Keratinocyte (primary cell): ENCODE results near the gene ANAPC5. TPM values are rescaled to one million over a fixed set of nuclear protein-coding genes. Genes with fewer than 3 reads are reported as not detected.

Source experiments
- DNase-seq: peaks from one replicate; pipeline ENCODE4 v3.0.0-alpha.2; 2011; ENCODE audit warnings: low read depth, missing footprints, low spot score
- FAIRE-seq: peaks from 2 replicates; lab custom pipeline; 2011; peaks lifted over from hg19 to GRCh38; lab: Jason Lieb, UNC
- H2AFZ ChIP-seq: 2 replicates; pipeline ENCODE4 v1.6.0; 2012; ENCODE audit warnings: low read length, control low read depth, inconsistent platforms; ENCODE audit not compliant: control insufficient read depth
- H3K27ac ChIP-seq: 2 replicates; pipeline ENCODE4 v1.5.1; 2011; ENCODE audit warnings: low read length; ENCODE audit not compliant: control insufficient read depth, insufficient read depth
- H3K27me3 ChIP-seq: 3 replicates; pipeline ENCODE4 v1.6.0; 2011; ENCODE audit warnings: low read length; ENCODE audit not compliant: control insufficient read depth, insufficient read depth; ENCODE audit errors: extremely low read depth
- H3K36me3 ChIP-seq, 2 experiments: 2 replicates in 1 of 2; 3 replicates in 1 of 2; pipeline ENCODE4 v1.5.1; 2011; ENCODE audit warnings: low read length in 2 of 2, mild to moderate bottlenecking in 1 of 2; ENCODE audit not compliant: control insufficient read depth in 2 of 2, insufficient read depth in 2 of 2; ENCODE audit errors: extremely low read depth in 1 of 2
- H3K4me1 ChIP-seq: 3 replicates; pipeline ENCODE4 v1.5.1; 2011; ENCODE audit warnings: low read length; ENCODE audit not compliant: control insufficient read depth, insufficient read depth; ENCODE audit errors: extremely low read depth
- H3K4me2 ChIP-seq: 3 replicates; pipeline ENCODE4 v1.6.0; 2011; ENCODE audit warnings: low read depth, low read length; ENCODE audit not compliant: control insufficient read depth, insufficient read depth; ENCODE audit errors: extremely low read depth
- H3K4me3 ChIP-seq, 3 experiments: fragments of 200-600 bp in 1 of 3; sonication (generic) in 1 of 3; 2 replicates in 2 of 3; 3 replicates in 1 of 3; pipeline ENCODE4 v1.5.1; 2011 to 2016; ENCODE audit warnings: low read length in 3 of 3, mild to moderate bottlenecking in 3 of 3, control low read depth in 2 of 3, inconsistent platforms in 1 of 3, low read depth in 1 of 3, mixed read lengths in 1 of 3, mixed run types in 1 of 3, moderate library complexity in 1 of 3; ENCODE audit not compliant: control insufficient read depth in 2 of 3, insufficient read depth in 2 of 3; ENCODE audit errors: extremely low read depth in 1 of 3
- H3K79me2 ChIP-seq: 2 replicates; pipeline ENCODE4 v1.6.0; 2012; ENCODE audit warnings: low read length; ENCODE audit not compliant: control insufficient read depth, insufficient read depth
- H3K9ac ChIP-seq: 3 replicates; pipeline ENCODE4 v1.6.0; 2011; ENCODE audit warnings: low read length; ENCODE audit not compliant: control insufficient read depth, insufficient read depth; ENCODE audit errors: extremely low read depth
- H3K9me1 ChIP-seq: 3 replicates; pipeline ENCODE4 v1.6.0; 2011; ENCODE audit warnings: low read length; ENCODE audit not compliant: control insufficient read depth, insufficient read depth; ENCODE audit errors: extremely low read depth
- H3K9me3 ChIP-seq: 2 replicates; pipeline ENCODE4 v1.5.1; 2012; ENCODE audit warnings: low read depth, low read length; ENCODE audit not compliant: control insufficient read depth
- H4K20me1 ChIP-seq: 3 replicates; pipeline ENCODE4 v1.6.0; 2011; ENCODE audit warnings: low read length; ENCODE audit not compliant: control insufficient read depth, insufficient read depth; ENCODE audit errors: extremely low read depth
- EZH2 ChIP-seq: IDR thresholded peaks from one replicate; pipeline ENCODE4 v1.6.1; 2012; ENCODE audit warnings: inconsistent platforms, mild to moderate bottlenecking, low read length, moderate library complexity
- dilution Hi-C: fragments of 300-500 bp; cut with MboI; formaldehyde crosslinking; loops from one replicate; pipeline ENCODE4 v1.7.0; 2020; ENCODE audit warnings: low sequenced_read_pairs; ENCODE audit not compliant: extremely low pct_ligation_motif_present
- polyA plus RNA-seq, 5 experiments: library from polyadenylated mRNA; depleted of rRNA in 3 of 5; stranded (reverse) in 3 of 5; stranded (forward) in 1 of 5; unstranded in 1 of 5; fragments of >200 nt; gene quantifications; 1 replicate in 1 of 5; 2 replicates in 3 of 5; 3 replicates in 1 of 5; pipeline versions ENCODE4 v1.2.1 to v1.2.3, GENCODE V29; 2011 to 2012; ENCODE audit warnings: missing spikeins in 2 of 5, low read depth in 1 of 5, low replicate concordance in 1 of 5
- TF ChIP-seq, protein P1 (sequence below), 3 experiments: IDR thresholded peaks in 1 of 3; conservative IDR thresholded peaks in 1 of 3; optimal IDR thresholded peaks in 1 of 3; 2 replicates in 2 of 3; 3 replicates in 1 of 3; pipeline versions ENCODE3 to v1.5.1; 2011; ENCODE audit warnings: low read length in 3 of 3, mild to moderate bottlenecking in 3 of 3, moderate library complexity in 2 of 3, control low read depth in 1 of 3, inconsistent platforms in 1 of 3; ENCODE audit not compliant: insufficient read depth in 2 of 3; ENCODE audit errors: extremely low read depth in 1 of 3

Gene ANAPC5
- polyA plus RNA-seq, 1 donor (not counting 4 experiments of a cell fraction or from before 2014, with no cell fraction given) = 115 TPM

GRCh38 chr12:121352682-121353018 lies 439 bp upstream of the ANAPC5 start:
- Histone ChIP-seq H3K4me3 (peak overlapping the region; percentile 97 to 99 (median 99)), H3K27ac (peak overlapping the region; percentile 88), H4K20me1 (no peaks in the 10 kb centered on the region), H3K9me3 (no peaks in the 10 kb centered on the region), H3K9me1 (no peaks in the 10 kb centered on the region), H2AFZ (peak overlapping the region; percentile 75), H3K4me2 (peak overlapping the region; percentile 84), H3K79me2 (peaks cover 38% of the 10 kb centered on the region), H3K27me3 (no peaks in the 10 kb centered on the region), H3K4me1 (peaks cover 8% of the 10 kb centered on the region), H3K36me3 (peaks cover 0 to 4% of the 10 kb centered on the region in 2 experiments), H3K9ac (peak overlapping the region; percentile 94)
- dilution Hi-C loops = no loop called here
- FAIRE-seq (no peak), DNase-seq (no peak)
- TF ChIP-seq, protein P1, sequence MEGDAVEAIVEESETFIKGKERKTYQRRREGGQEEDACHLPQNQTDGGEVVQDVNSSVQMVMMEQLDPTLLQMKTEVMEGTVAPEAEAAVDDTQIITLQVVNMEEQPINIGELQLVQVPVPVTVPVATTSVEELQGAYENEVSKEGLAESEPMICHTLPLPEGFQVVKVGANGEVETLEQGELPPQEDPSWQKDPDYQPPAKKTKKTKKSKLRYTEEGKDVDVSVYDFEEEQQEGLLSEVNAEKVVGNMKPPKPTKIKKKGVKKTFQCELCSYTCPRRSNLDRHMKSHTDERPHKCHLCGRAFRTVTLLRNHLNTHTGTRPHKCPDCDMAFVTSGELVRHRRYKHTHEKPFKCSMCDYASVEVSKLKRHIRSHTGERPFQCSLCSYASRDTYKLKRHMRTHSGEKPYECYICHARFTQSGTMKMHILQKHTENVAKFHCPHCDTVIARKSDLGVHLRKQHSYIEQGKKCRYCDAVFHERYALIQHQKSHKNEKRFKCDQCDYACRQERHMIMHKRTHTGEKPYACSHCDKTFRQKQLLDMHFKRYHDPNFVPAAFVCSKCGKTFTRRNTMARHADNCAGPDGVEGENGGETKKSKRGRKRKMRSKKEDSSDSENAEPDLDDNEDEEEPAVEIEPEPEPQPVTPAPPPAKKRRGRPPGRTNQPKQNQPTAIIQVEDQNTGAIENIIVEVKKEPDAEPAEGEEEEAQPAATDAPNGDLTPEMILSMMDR (optimal IDR thresholded peaks at IDR 0.05 in 1 of 3, IDR thresholded peaks at IDR 0.05 in 1 of 3, conservative IDR thresholded peaks at IDR 0.05 in 1 of 3; ENCODE audit: extremely low read depth in 1 of 3, insufficient read depth in 2 of 3, low read length in 3 of 3) = no peak

DNA sequence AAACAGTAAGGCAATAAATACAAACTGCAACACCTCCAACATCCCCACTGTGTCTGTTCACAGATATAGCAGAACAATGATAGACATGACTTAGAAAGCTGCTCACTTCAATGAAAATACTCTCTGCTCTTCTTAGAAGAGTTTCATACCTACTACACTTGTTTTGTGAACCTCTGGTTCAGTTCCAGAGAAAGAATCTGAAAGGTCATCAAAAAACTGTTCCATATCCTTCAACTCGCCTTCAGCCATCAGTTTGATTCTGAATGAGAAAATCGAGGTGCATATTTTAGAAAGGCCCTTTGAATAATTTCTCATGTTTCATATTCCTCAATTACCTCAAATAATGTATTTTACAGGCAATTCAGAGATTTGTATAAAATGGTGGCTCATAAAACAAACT lies 5.5 kb downstream of the ANAPC5 start:
- no peak for FAIRE-seq
- peaks cover 34% of the 10 kb centered on the region for H3K79me2 ChIP-seq
- no peaks in the 10 kb centered on the region for H3K27me3 ChIP-seq
- H3K4me3 ChIP-seq = no peak overlapping the region
- dilution Hi-C loops = no loop called here
- H3K9ac ChIP-seq = no peak overlapping the region
- no peak for DNase-seq
- no peak overlapping the region for H3K27ac ChIP-seq
- TF ChIP-seq, protein P1 (optimal IDR thresholded peaks at IDR 0.05 in 1 of 3, IDR thresholded peaks at IDR 0.05 in 1 of 3, conservative IDR thresholded peaks at IDR 0.05 in 1 of 3; ENCODE audit: extremely low read depth in 1 of 3, insufficient read depth in 2 of 3, low read length in 3 of 3) = no peak
- TF ChIP-seq EZH2 = no peak
- no peak overlapping the region for H2AFZ ChIP-seq
- peaks cover 8% of the 10 kb centered on the region for H3K4me1 ChIP-seq
- no peaks in the 10 kb centered on the region for H4K20me1 ChIP-seq
- H3K9me3 ChIP-seq = no peaks in the 10 kb centered on the region
- H3K9me1 ChIP-seq = no peaks in the 10 kb centered on the region
- H3K36me3 ChIP-seq = peaks cover 18 to 36% of the 10 kb centered on the region in 2 experiments
- no peak overlapping the region for H3K4me2 ChIP-seq
